Naive thymus-derived CD4-positive, alpha-beta T cell (primary cell): ENCODE measurements around the gene AOPEP. TPM values are rescaled to one million over a fixed set of nuclear protein-coding genes. Genes with fewer than 3 reads are reported as not detected.

Experiments used
- ATAC-seq: fragments of 150-1000 bp; cut with Tn5 transposase; 2 replicates; pipeline ENCODE4 v1.10.0; 2021; ENCODE audit warnings: mild to moderate bottlenecking, moderate library complexity
- CTCF ChIA-PET: fragments of 350-600 bp; sonication (Branson Sonifier 250); formaldehyde crosslinking; loops from one replicate; lab custom pipeline; 2021; ENCODE audit warnings: antibody characterized with exemption; lab: Charles Lee
- POLR2A ChIA-PET: fragments of 350-600 bp; sonication (Branson Sonifier 250); formaldehyde crosslinking; loops from one replicate; lab custom pipeline; 2021; ENCODE audit warnings: antibody characterized with exemption, inconsistent platforms; lab: Charles Lee
- DNase-seq, 9 donors: peaks; one replicate each; pipeline versions ENCODE4 v3.0.0 to v3.0.0-alpha.2; 2020 to 2022; ENCODE audit warnings: mixed read lengths in 1 of 9
- H3K27ac ChIP-seq: one replicate; pipeline ENCODE4 v1.7.0; 2013; ENCODE audit warnings: mild to moderate bottlenecking, low read depth, low read length, moderate library complexity
- H3K27me3 ChIP-seq, 2 donors: one replicate each; pipeline ENCODE4 v1.7.0; 2013; ENCODE audit warnings: low read length in 2 of 2, mild to moderate bottlenecking in 2 of 2, moderate library complexity in 2 of 2; ENCODE audit not compliant: control insufficient read depth in 2 of 2, insufficient read depth in 2 of 2
- H3K36me3 ChIP-seq, 3 experiments: 1 replicate in 2 of 3; 2 replicates in 1 of 3; pipeline ENCODE4 v1.7.0; 2013; ENCODE audit warnings: low read length in 3 of 3, mild to moderate bottlenecking in 3 of 3, moderate library complexity in 1 of 3; ENCODE audit not compliant: insufficient read depth in 3 of 3, control insufficient read depth in 2 of 3
- H3K4me1 ChIP-seq, 2 donors: one replicate each; pipeline ENCODE4 v1.7.0; 2013; ENCODE audit warnings: low read length in 2 of 2, mild to moderate bottlenecking in 2 of 2, moderate library complexity in 1 of 2; ENCODE audit not compliant: control insufficient read depth in 2 of 2, insufficient read depth in 2 of 2
- H3K4me3 ChIP-seq: 2 replicates; pipeline ENCODE4 v1.7.0; 2013; ENCODE audit warnings: mild to moderate bottlenecking, low read length
- H3K9me3 ChIP-seq, 3 experiments: 1 replicate in 2 of 3; 2 replicates in 1 of 3; pipeline ENCODE4 v1.7.0; 2013; ENCODE audit warnings: low read length in 3 of 3; ENCODE audit not compliant: control insufficient read depth in 2 of 3
- H3K27ac Mint-ChIP-seq, 9 donors: one replicate each; pipeline ENCODE4 v1.8.0; 2020 to 2022; ENCODE audit warnings: mixed read lengths in 9 of 9, mild to moderate bottlenecking in 8 of 9, moderate library complexity in 5 of 9, inconsistent platforms in 2 of 9
- H3K27me3 Mint-ChIP-seq, 5 donors: one replicate each; pipeline ENCODE4 v1.8.0; 2021 to 2022; ENCODE audit warnings: mixed read lengths in 5 of 5, mild to moderate bottlenecking in 1 of 5
- H3K36me3 Mint-ChIP-seq, 5 donors: one replicate each; pipeline ENCODE4 v1.8.0; 2020 to 2022; ENCODE audit warnings: mixed read lengths in 5 of 5, mild to moderate bottlenecking in 3 of 5, inconsistent platforms in 1 of 5
- H3K4me1 Mint-ChIP-seq, 7 donors: one replicate each; pipeline ENCODE4 v1.8.0; 2020 to 2022; ENCODE audit warnings: mixed read lengths in 7 of 7, mild to moderate bottlenecking in 3 of 7, inconsistent platforms in 1 of 7
- H3K4me3 Mint-ChIP-seq, 10 donors: one replicate each; pipeline ENCODE4 v1.8.0; 2020 to 2022; ENCODE audit warnings: mild to moderate bottlenecking in 10 of 10, mixed read lengths in 10 of 10, moderate library complexity in 6 of 10, inconsistent platforms in 2 of 10
- H3K9me3 Mint-ChIP-seq, 11 donors: one replicate each; pipeline ENCODE4 v1.8.0; 2020 to 2022; ENCODE audit warnings: mixed read lengths in 11 of 11, mild to moderate bottlenecking in 4 of 11, inconsistent platforms in 1 of 11, moderate library complexity in 1 of 11
- intact Hi-C, 2 donors: fragments of 100-400 bp; cut with micrococcal nuclease; formaldehyde crosslinking; loops; one replicate each; pipeline ENCODE4 v1.15.1; 2023
- polyA plus RNA-seq, 2 donors: library from polyadenylated mRNA; unstranded; fragments of 300-500 nt; fragmentation: Illumina TruSeq; gene quantifications; one replicate each; pipeline ENCODE4 v1.2.3, GENCODE V29; 2021
- total RNA-seq, 6 experiments: library from RNA in 5 of 6; stranded (reverse) in 5 of 6; gene quantifications; 1 replicate in 5 of 6; 2 replicates in 1 of 6; pipeline ENCODE4 v1.2.3 and lab custom pipeline; 2021 to 2026

The AOPEP gene
- total and polyA plus RNA-seq, 7 experiments from 2014 or later, result 5.7 to 19.0 (median 13.6) TPM

DNA sequence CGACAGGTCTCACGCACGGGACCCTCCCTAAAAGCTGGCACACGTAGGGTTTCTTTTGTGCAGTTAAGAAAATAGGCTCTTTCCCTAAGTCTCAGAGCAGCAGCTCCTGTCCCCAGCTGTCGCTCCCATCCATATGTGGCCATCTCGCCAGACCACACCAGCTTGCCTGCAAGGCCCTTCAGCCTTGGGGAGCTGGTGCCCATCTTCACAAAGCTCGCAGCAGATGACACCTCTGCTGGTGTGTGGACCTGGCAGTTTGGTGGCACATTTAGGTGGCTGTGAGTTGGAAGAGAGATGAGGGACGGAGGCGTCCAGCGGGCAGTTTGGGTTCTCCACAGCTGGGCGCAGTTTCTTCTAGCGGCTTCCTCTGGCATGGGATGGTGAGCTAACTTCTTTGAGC lies 352.0 kb downstream of the AOPEP start:
- Mint-ChIP-seq H3K4me3 (no peak overlapping the region), H3K4me1 (no peaks in the 10 kb centered on the region), H3K36me3 (peaks cover 0 to 27% (median 6%) of the 10 kb centered on the region in 5 donors), H3K9me3 (peaks cover 0 to 1% (median 0%) of the 10 kb centered on the region in 11 donors), H3K27ac (no peak overlapping the region), H3K27me3 (no peaks in the 10 kb centered on the region)
- H3K36me3 ChIP-seq, result peaks cover 0 to 18% (median 0%) of the 10 kb centered on the region in 3 experiments
- ChIA-PET POLR2A (no interaction called here), CTCF (interaction anchor here (0.8 kb wide), 1 partner anchor 812 kb away, joined by 3 read pairs; no protein-coding TSS in a partner anchor)
- intact Hi-C loops, result no loop called here
- ATAC-seq, result no peak
- no peaks in the 10 kb centered on the region for H3K27me3 ChIP-seq
- H3K9me3 ChIP-seq, result no peaks in the 10 kb centered on the region
- no peak overlapping the region for H3K27ac ChIP-seq
- H3K4me3 ChIP-seq, result no peak overlapping the region
- DNase-seq, result no peak
- H3K4me1 ChIP-seq, result no peaks in the 10 kb centered on the region

DNA sequence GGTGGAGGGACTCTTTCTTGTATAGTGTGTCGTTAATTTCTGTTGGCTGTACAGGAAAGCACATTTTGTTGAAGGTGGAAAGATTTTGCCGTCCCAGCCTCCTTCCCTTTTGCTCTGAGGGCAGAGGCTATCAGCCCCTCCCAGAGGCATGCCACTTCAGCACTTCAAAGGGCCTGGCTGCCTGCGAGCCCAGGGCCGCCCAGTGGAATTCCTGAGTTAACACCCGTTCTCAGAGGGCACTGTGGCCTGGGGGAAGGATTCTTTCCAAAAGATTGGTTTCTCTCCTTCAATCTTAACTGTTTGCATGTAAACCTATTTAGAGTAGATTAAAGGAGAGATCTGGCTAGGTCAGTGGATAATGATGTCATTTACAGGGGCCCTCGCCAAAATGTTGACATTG lies 352.4 kb downstream of the AOPEP start:
- H3K27ac Mint-ChIP-seq, result no peak overlapping the region
- ATAC-seq, result no peak
- Histone ChIP-seq H3K27ac (no peak overlapping the region), H3K27me3 (no peaks in the 10 kb centered on the region), H3K36me3 (peaks cover 0 to 18% (median 0%) of the 10 kb centered on the region in 3 experiments), H3K9me3 (no peaks in the 10 kb centered on the region), H3K4me1 (no peaks in the 10 kb centered on the region), H3K4me3 (no peak overlapping the region)
- no peak overlapping the region for H3K4me3 Mint-ChIP-seq
- DNase-seq, result no peak
- no peaks in the 10 kb centered on the region for H3K4me1 Mint-ChIP-seq
- ChIA-PET CTCF (interaction anchor here (0.8 kb wide), 1 partner anchor 811 kb away, joined by 3 read pairs; no protein-coding TSS in a partner anchor), POLR2A (no interaction called here)
- no peaks in the 10 kb centered on the region for H3K27me3 Mint-ChIP-seq
- intact Hi-C loops, result no loop called here
- H3K36me3 Mint-ChIP-seq, result peaks cover 0 to 31% (median 6%) of the 10 kb centered on the region in 5 donors
- peaks cover 0 to 1% (median 0%) of the 10 kb centered on the region in 11 donors for H3K9me3 Mint-ChIP-seq

DNA sequence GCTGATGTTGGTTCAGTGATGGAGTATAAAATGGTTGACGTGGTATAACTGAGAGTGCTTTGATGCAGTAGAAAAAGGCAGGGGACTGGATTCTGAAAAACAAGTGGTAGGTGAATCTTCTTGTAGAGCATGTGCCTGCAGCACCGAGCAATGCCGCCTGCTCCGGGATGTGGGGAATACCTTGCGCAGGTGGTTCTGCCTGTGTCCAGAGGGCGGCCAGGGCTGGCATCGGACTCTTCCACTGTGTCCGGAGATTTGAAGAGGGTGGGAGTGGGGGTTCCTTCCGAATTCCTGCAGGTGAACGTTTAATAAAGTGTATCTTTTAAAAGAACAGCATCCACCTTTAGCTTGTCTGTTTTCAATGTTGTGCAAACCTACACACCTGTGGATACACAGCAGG lies 353.0 kb downstream of the AOPEP start:
- no peak overlapping the region for H3K27ac ChIP-seq
- H3K4me1 ChIP-seq, result no peaks in the 10 kb centered on the region
- no peaks in the 10 kb centered on the region for H3K27me3 ChIP-seq
- no peak overlapping the region for H3K27ac Mint-ChIP-seq
- H3K4me1 Mint-ChIP-seq, result no peaks in the 10 kb centered on the region
- ChIA-PET POLR2A (no interaction called here), CTCF (no interaction called here)
- intact Hi-C loops, result no loop called here
- no peak overlapping the region for H3K4me3 ChIP-seq
- no peak overlapping the region for H3K4me3 Mint-ChIP-seq
- DNase-seq, result no peak
- ATAC-seq, result no peak
- H3K27me3 Mint-ChIP-seq, result no peaks in the 10 kb centered on the region
- H3K9me3 Mint-ChIP-seq, result peaks cover 0 to 1% (median 0%) of the 10 kb centered on the region in 11 donors
- H3K36me3 ChIP-seq, result peaks cover 0 to 18% (median 0%) of the 10 kb centered on the region in 3 experiments
- peaks cover 0 to 36% (median 6%) of the 10 kb centered on the region in 5 donors for H3K36me3 Mint-ChIP-seq
- no peaks in the 10 kb centered on the region for H3K9me3 ChIP-seq

DNA sequence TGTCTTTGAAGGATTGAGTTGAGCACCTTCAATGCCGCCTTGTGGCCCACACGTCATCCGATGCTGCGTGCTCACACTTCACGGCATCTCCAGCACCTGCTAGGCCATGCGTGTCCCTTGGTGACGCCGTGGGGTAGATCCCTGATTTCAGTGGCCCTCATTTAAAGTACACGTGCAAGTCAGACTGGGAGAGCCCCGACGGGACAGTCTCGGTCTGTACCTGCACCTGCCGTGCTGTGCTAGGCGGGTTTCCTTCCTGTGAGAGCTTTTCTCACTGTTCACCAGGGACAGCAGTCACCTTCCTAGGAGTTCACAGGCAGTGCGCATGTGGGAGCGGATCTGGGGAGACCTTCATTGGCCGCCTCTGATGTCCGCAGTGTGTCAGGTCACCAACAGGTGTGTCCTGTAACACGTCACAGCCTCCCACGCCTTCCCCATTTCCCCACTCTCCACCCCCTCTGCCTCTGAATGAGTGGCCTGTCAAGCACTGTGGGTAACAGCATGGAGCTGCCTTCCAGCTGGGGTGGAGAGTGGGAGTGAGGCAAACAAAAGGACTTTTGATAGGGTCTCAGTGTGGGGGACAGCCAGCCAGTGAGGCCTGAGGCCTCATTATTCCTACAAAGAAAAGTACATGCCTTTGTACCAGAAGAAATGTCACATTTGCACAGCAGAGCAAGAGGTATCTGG lies 354.6 kb downstream of the AOPEP start:
- Mint-ChIP-seq H3K4me3 (no peak overlapping the region), H3K9me3 (peaks cover 0 to 1% (median 0%) of the 10 kb centered on the region in 11 donors), H3K4me1 (no peaks in the 10 kb centered on the region), H3K27ac (no peak overlapping the region), H3K27me3 (no peaks in the 10 kb centered on the region), H3K36me3 (peaks cover 0 to 45% (median 6%) of the 10 kb centered on the region in 5 donors)
- H3K27ac ChIP-seq, result no peak overlapping the region
- H3K4me3 ChIP-seq, result no peak overlapping the region
- H3K27me3 ChIP-seq, result no peaks in the 10 kb centered on the region
- DNase-seq (no peak), ATAC-seq (no peak)
- ChIA-PET CTCF (no interaction called here), POLR2A (no interaction called here)
- H3K9me3 ChIP-seq, result no peaks in the 10 kb centered on the region
- H3K4me1 ChIP-seq, result no peaks in the 10 kb centered on the region
- intact Hi-C loops, result no loop called here
- peaks cover 0 to 18% (median 0%) of the 10 kb centered on the region in 3 experiments for H3K36me3 ChIP-seq

DNA sequence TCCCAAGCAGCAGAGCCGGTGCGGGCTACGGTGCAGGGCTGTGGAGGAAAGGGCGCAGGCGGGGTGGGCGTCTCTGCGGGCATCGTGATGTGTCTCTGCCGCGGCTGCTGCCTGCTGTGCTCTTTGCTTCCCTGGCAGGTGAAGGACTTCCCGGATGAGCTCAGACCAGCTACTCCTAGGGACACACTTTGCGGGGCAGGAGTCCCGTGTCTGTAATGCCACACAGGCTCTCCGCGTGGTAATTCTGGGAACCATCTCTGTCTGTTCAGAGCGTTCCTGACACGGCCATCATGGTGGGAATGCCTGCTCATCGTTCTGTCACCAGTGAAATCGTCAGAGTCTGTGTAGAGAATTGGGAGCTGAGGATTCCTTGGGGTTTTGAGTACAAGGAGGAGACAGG lies 355.5 kb downstream of the AOPEP start:
- H3K9me3 ChIP-seq, result no peaks in the 10 kb centered on the region
- DNase-seq, result no peak
- ChIA-PET CTCF (no interaction called here), POLR2A (no interaction called here)
- intact Hi-C loops, result no loop called here
- no peak overlapping the region for H3K4me3 ChIP-seq
- no peak for ATAC-seq
- H3K36me3 ChIP-seq, result peaks cover 0 to 18% (median 0%) of the 10 kb centered on the region in 3 experiments
- H3K27me3 ChIP-seq, result no peaks in the 10 kb centered on the region
- no peaks in the 10 kb centered on the region for H3K4me1 ChIP-seq
- H3K36me3 Mint-ChIP-seq, result peaks cover 0 to 52% (median 9%) of the 10 kb centered on the region in 5 donors
- no peak overlapping the region for H3K4me3 Mint-ChIP-seq
- no peaks in the 10 kb centered on the region for H3K27me3 Mint-ChIP-seq
- H3K27ac ChIP-seq, result no peak overlapping the region
- no peaks in the 10 kb centered on the region for H3K4me1 Mint-ChIP-seq
- H3K27ac Mint-ChIP-seq, result no peak overlapping the region
- peaks cover 0 to 1% (median 0%) of the 10 kb centered on the region in 11 donors for H3K9me3 Mint-ChIP-seq

DNA sequence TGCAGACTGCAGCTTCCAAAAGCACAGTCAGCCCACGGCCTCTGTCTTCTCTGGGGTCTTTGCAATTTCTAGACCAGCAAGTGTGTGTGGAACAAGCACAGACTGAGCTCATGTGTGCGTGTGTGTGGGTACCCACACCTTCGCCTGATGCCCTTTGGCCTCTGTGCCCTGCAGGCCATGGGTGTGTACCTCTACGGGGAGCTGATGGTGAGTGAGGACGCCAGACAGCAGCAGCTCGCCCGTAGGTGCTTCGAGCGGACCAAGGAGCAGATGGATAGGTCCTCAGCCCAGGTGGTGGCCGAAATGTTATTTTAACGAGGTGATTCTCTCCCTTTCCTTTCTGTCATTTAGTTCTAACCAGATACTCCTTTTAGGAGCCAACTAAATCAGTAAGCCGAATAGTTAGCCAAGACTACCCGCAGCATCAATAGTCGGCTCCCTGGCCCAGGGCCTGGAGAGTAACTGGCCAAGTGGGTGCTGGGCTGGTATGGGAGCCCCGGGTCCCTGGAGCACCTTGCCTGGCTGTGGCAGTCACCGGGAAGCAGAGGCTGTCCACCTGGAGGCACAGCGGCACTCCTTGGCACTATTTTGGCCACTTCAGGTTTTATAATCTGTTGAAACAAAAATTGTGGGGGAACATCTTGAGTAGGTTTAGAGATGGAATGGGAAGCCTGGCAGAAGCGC lies 356.0 kb downstream of the AOPEP start:
- no peak overlapping the region for H3K27ac Mint-ChIP-seq
- ATAC-seq (no peak), DNase-seq (no peak)
- ChIA-PET CTCF (no interaction called here), POLR2A (no interaction called here)
- Histone ChIP-seq H3K9me3 (no peaks in the 10 kb centered on the region), H3K4me1 (no peaks in the 10 kb centered on the region), H3K27ac (no peak overlapping the region), H3K36me3 (peaks cover 0 to 18% (median 0%) of the 10 kb centered on the region in 3 experiments), H3K27me3 (no peaks in the 10 kb centered on the region), H3K4me3 (no peak overlapping the region)
- no peak overlapping the region for H3K4me3 Mint-ChIP-seq
- H3K4me1 Mint-ChIP-seq, result no peaks in the 10 kb centered on the region
- intact Hi-C loops, result no loop called here
- H3K27me3 Mint-ChIP-seq, result no peaks in the 10 kb centered on the region
- peaks cover 0 to 53% (median 9%) of the 10 kb centered on the region in 5 donors for H3K36me3 Mint-ChIP-seq
- peaks cover 0 to 1% (median 0%) of the 10 kb centered on the region in 11 donors for H3K9me3 Mint-ChIP-seq
